ENCODE data around the gene SLC35A3.

The SLC35A3 gene

GRCh38 chr1:100080331-100080730 lies 110.5 kb downstream of the SLC35A3 start:
- no peak for TF ChIP-seq CTCF (IDR thresholded peaks at IDR 0.05; ENCODE audit: low read depth, low read length, missing control alignments)
- H3K4me3 ChIP-seq (replicated peaks; ENCODE audit: low read depth, low read length): no peak overlapping the region
- no peak for DNase-seq (ENCODE audit: extremely low read depth, low read depth)
